Measurements from ENCODE around the gene BMP2K. TPM values are rescaled to one million over a fixed set of nuclear protein-coding genes. Genes with fewer than 3 reads are reported as not detected.
A peak's percentile ranks its signal among the peaks of the same experiment; 100 is the strongest.

The BMP2K gene
- polyA plus RNA-seq, 1 donor (not counting 4 experiments of a cell fraction or from before 2014, with no cell fraction given): 35.4 TPM

- no peak for TF ChIP-seq CTCF (optimal IDR thresholded peaks at IDR 0.05 in 1 of 3, IDR thresholded peaks at IDR 0.05 in 1 of 3, conservative IDR thresholded peaks at IDR 0.05 in 1 of 3; ENCODE audit: extremely low read depth in 1 of 3, insufficient read depth in 2 of 3, low read length in 3 of 3)
- no peak for TF ChIP-seq EZH2 (IDR thresholded peaks at IDR 0.05; ENCODE audit: low read length)
- Histone ChIP-seq H3K27ac (ENCODE audit: control insufficient read depth, insufficient read depth, low read length) (no peak overlapping the region), H3K4me2 (ENCODE audit: control insufficient read depth, extremely low read depth, insufficient read depth, low read depth, low read length) (no peak overlapping the region), H3K9me1 (ENCODE audit: control insufficient read depth, extremely low read depth, insufficient read depth, low read length) (no peaks in the 10 kb centered on the region), H3K9ac (ENCODE audit: control insufficient read depth, extremely low read depth, insufficient read depth, low read length) (no peak overlapping the region), H2AFZ (ENCODE audit: control insufficient read depth, low read length) (no peak overlapping the region), H3K9me3 (ENCODE audit: control insufficient read depth, low read depth, low read length) (no peaks in the 10 kb centered on the region), H3K4me3 (ENCODE audit: control insufficient read depth in 2 of 3, extremely low read depth in 1 of 3, insufficient read depth in 2 of 3, low read depth in 1 of 3, low read length in 3 of 3) (no peak overlapping the region), H3K79me2 (ENCODE audit: control insufficient read depth, insufficient read depth, low read length) (no peaks in the 10 kb centered on the region), H3K36me3 (ENCODE audit: control insufficient read depth in 2 of 2, extremely low read depth in 1 of 2, insufficient read depth in 2 of 2, low read length in 2 of 2) (peaks cover 2 to 5% of the 10 kb centered on the region in 2 experiments), H4K20me1 (ENCODE audit: control insufficient read depth, extremely low read depth, insufficient read depth, low read length) (no peaks in the 10 kb centered on the region), H3K4me1 (ENCODE audit: control insufficient read depth, extremely low read depth, insufficient read depth, low read length) (no peaks in the 10 kb centered on the region), H3K27me3 (ENCODE audit: control insufficient read depth, extremely low read depth, insufficient read depth, low read length) (no peaks in the 10 kb centered on the region)
- dilution Hi-C loops (cut with MboI; ENCODE audit: extremely low pct_ligation_motif_present, low sequenced_read_pairs): loop anchor here (25.0 kb wide), 1 partner anchor 250 kb away; no protein-coding TSS in a partner anchor
- DNase-seq (ENCODE audit: low read depth, low spot score): no peak
- FAIRE-seq: no peak
Measured at GRCh38 chr4:78862314-78862737, 86.2 kb downstream of the BMP2K start.

GRCh38 chr4:78863254-78863869 is 87.2 kb downstream of the BMP2K start:
- dilution Hi-C loops (cut with MboI; ENCODE audit: extremely low pct_ligation_motif_present, low sequenced_read_pairs): loop anchor here (25.0 kb wide), 1 partner anchor 251 kb away; no protein-coding TSS in a partner anchor
- TF ChIP-seq CTCF (optimal IDR thresholded peaks at IDR 0.05 in 1 of 3, IDR thresholded peaks at IDR 0.05 in 1 of 3, conservative IDR thresholded peaks at IDR 0.05 in 1 of 3; ENCODE audit: extremely low read depth in 1 of 3, insufficient read depth in 2 of 3, low read length in 3 of 3) (no peak), EZH2 (IDR thresholded peaks at IDR 0.05; ENCODE audit: low read length) (no peak)
- Histone ChIP-seq H3K79me2 (ENCODE audit: control insufficient read depth, insufficient read depth, low read length) (no peaks in the 10 kb centered on the region), H3K27ac (ENCODE audit: control insufficient read depth, insufficient read depth, low read length) (no peak overlapping the region), H4K20me1 (ENCODE audit: control insufficient read depth, extremely low read depth, insufficient read depth, low read length) (no peaks in the 10 kb centered on the region), H3K27me3 (ENCODE audit: control insufficient read depth, extremely low read depth, insufficient read depth, low read length) (no peaks in the 10 kb centered on the region), H3K36me3 (ENCODE audit: control insufficient read depth in 2 of 2, extremely low read depth in 1 of 2, insufficient read depth in 2 of 2, low read length in 2 of 2) (peaks cover 2 to 5% of the 10 kb centered on the region in 2 experiments), H2AFZ (ENCODE audit: control insufficient read depth, low read length) (no peak overlapping the region), H3K4me2 (ENCODE audit: control insufficient read depth, extremely low read depth, insufficient read depth, low read depth, low read length) (no peak overlapping the region), H3K4me3 (ENCODE audit: control insufficient read depth in 2 of 3, extremely low read depth in 1 of 3, insufficient read depth in 2 of 3, low read depth in 1 of 3, low read length in 3 of 3) (no peak overlapping the region), H3K4me1 (ENCODE audit: control insufficient read depth, extremely low read depth, insufficient read depth, low read length) (no peaks in the 10 kb centered on the region), H3K9ac (ENCODE audit: control insufficient read depth, extremely low read depth, insufficient read depth, low read length) (no peak overlapping the region), H3K9me3 (ENCODE audit: control insufficient read depth, low read depth, low read length) (no peaks in the 10 kb centered on the region), H3K9me1 (ENCODE audit: control insufficient read depth, extremely low read depth, insufficient read depth, low read length) (no peaks in the 10 kb centered on the region)
- peak; percentile 26 for FAIRE-seq
- no peak for DNase-seq (ENCODE audit: low read depth, low spot score)
